Breast epithelium (tissue), 3 donors: Measurements from ENCODE around the gene PGD.
"Not testable (repeated sequence)": the region's sequence is repeated elsewhere in the genome, so short reads cannot be mapped to it uniquely, and the experiment has no call there.

Source experiments
- POLR2AphosphoS5 ChIP-seq, 3 donors: sonication (generic); formaldehyde crosslinking; IDR thresholded peaks; one replicate each; pipeline ENCODE4 v1.6.1; 2017; ENCODE audit warnings: antibody characterized with exemption in 3 of 3
- TF ChIP-seq, protein P1 (sequence below), 3 donors: fragments of 450-650 bp; IDR thresholded peaks; one replicate each; pipeline ENCODE4 v1.5.1; 2016 to 2017; ENCODE audit warnings: antibody characterized with exemption in 3 of 3, mild to moderate bottlenecking in 3 of 3, moderate library complexity in 3 of 3

DNA sequence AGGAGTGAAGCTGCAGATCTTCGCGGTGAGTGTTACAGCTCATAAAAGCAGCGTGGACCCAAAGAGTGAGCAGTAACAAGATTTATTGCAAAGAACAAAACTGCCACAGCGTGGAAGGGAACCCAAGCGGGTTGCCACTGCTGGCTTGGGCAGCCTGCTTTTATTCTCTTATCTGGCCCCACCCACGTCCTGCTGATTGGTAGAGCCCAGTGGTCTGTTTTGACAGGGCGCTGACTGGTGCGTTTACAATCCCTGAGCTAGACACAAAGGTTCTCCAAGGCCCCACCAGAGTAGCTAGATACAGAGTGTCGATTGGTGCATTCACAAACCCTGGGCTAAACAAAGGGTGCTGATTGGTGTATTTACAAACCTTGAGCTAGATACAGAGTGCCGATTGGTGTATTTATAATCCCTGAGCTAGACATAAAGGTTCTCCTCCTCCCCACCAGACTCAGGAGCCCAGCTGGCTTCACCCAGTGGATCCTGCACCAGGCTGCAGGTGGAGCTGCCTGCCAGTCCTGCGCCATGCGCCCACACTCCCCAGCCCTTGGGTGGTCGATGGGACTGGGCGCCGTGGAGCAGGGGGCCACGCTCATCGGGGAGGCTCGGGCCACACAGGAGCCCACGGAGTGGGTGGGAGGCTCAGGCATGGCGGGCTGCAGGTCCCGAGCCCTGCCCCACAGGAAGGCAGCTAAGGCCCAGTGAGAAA is 27.1 kb downstream of the PGD start:
- TF ChIP-seq, protein P1, sequence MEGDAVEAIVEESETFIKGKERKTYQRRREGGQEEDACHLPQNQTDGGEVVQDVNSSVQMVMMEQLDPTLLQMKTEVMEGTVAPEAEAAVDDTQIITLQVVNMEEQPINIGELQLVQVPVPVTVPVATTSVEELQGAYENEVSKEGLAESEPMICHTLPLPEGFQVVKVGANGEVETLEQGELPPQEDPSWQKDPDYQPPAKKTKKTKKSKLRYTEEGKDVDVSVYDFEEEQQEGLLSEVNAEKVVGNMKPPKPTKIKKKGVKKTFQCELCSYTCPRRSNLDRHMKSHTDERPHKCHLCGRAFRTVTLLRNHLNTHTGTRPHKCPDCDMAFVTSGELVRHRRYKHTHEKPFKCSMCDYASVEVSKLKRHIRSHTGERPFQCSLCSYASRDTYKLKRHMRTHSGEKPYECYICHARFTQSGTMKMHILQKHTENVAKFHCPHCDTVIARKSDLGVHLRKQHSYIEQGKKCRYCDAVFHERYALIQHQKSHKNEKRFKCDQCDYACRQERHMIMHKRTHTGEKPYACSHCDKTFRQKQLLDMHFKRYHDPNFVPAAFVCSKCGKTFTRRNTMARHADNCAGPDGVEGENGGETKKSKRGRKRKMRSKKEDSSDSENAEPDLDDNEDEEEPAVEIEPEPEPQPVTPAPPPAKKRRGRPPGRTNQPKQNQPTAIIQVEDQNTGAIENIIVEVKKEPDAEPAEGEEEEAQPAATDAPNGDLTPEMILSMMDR (IDR thresholded peaks at IDR 0.05) = not testable (repeated sequence)
- TF ChIP-seq POLR2AphosphoS5 (IDR thresholded peaks at IDR 0.05) = not testable (repeated sequence)
